Hypothalamus (tissue), 51 donors: ENCODE results near the gene CD9.
"Not testable (repeated sequence)": the region's sequence is repeated elsewhere in the genome, so short reads cannot be mapped to it uniquely, and the experiment has no call there.

Experiments used
- DNase-seq, 51 donors: peaks; one replicate each; lab custom pipeline; 2025; lab: John Stamatoyannopoulos, UW

Gene CD9

GRCh38 chr12:6178981-6179761 is 21.0 kb upstream of the CD9 start:
- DNase-seq, result no peak

GRCh38 chr12:6180268-6181051 is 19.7 kb upstream of the CD9 start:
- DNase-seq, result no peak

- no peak for DNase-seq
Observed at GRCh38 chr12:6181166-6181565, 19.0 kb upstream of the CD9 start.

- no peak for DNase-seq
Observed at GRCh38 chr12:6181583-6182278, 18.5 kb upstream of the CD9 start.

GRCh38 chr12:6182279-6182898 is 17.8 kb upstream of the CD9 start:
- DNase-seq, result no peak

- DNase-seq, result no peak
Observed at GRCh38 chr12:6183689-6184428, 16.3 kb upstream of the CD9 start.

- DNase-seq, result no peak
Observed at GRCh38 chr12:6185961-6186827, 14.0 kb upstream of the CD9 start.

- no peak for DNase-seq
Observed at GRCh38 chr12:6187948-6188793, 12.0 kb upstream of the CD9 start.

GRCh38 chr12:6189028-6189427 is 11.2 kb upstream of the CD9 start:
- DNase-seq, result no peak

- DNase-seq, result not testable (repeated sequence)
Observed at GRCh38 chr12:6189952-6190598, 10.1 kb upstream of the CD9 start.

- not testable (repeated sequence) for DNase-seq
Observed at GRCh38 chr12:6190767-6191530, 9.3 kb upstream of the CD9 start.

- DNase-seq, result no peak
Observed at GRCh38 chr12:6192604-6193380, 7.4 kb upstream of the CD9 start.

- no peak for DNase-seq
Observed at GRCh38 chr12:6193853-6194815, 6.1 kb upstream of the CD9 start.

- peak in 49 of 51 donors; percentile 27 to 91 (median 69) for DNase-seq
Observed at GRCh38 chr12:6195665-6196535, 4.3 kb upstream of the CD9 start.
